GM12878 (cell line): Measurements from ENCODE around the gene SLC2A9. TPM values are rescaled to one million over a fixed set of nuclear protein-coding genes. Genes with fewer than 3 reads are reported as not detected.

Experiments used
- ATAC-seq: fragments of 200-7000 bp; cut with Tn5 transposase; 3 replicates; pipeline ENCODE4 v1.9.1; 2020; ENCODE audit warnings: mild to moderate bottlenecking, moderate library complexity
- BruUV-seq: library from RNA; stranded (reverse); fragments of 400-500 nt; replicated peaks from 2 replicates; lab custom pipeline; 2021; lab: Mats Ljungman, UMichigan
- CTCF ChIA-PET: fragments of 300-600 bp; sonication (Branson Sonifier 250); formaldehyde crosslinking; extraction: SDS; loops from one replicate; lab custom pipeline; 2021; ENCODE audit warnings: inconsistent platforms; lab: Yijun Ruan, JAX
- POLR2A ChIA-PET: fragments of 350-600 bp; formaldehyde crosslinking; extraction: SDS; loops from one replicate; lab custom pipeline; 2021; ENCODE audit warnings: inconsistent platforms; lab: Charles Lee
- RAD21 ChIA-PET: fragments of 300-600 bp; sonication (Branson Sonifier 250); formaldehyde crosslinking; loops from one replicate; lab custom pipeline; 2023; ENCODE audit warnings: antibody characterized with exemption; ENCODE audit not compliant: unreplicated experiment; lab: Charles Lee
- SMC1A ChIA-PET: fragments of 300-600 bp; sonication (Branson Sonifier 250); formaldehyde crosslinking; loops from one replicate; lab custom pipeline; 2023; ENCODE audit not compliant: unreplicated experiment, uncharacterized antibody; lab: Charles Lee
- DNase-seq: peaks from one replicate; pipeline ENCODE4 v3.0.0-alpha.2; 2011; ENCODE audit warnings: low read depth, low spot score
- FAIRE-seq: peaks from 3 replicates; lab custom pipeline; 2011; peaks lifted over from hg19 to GRCh38; lab: Jason Lieb, UNC
- H2AFZ ChIP-seq: 2 replicates; pipeline ENCODE4 v1.6.0; 2011; ENCODE audit warnings: low read depth, low read length, control low read depth; ENCODE audit not compliant: control insufficient read depth
- H3K27ac ChIP-seq: 2 replicates; pipeline ENCODE4 v1.5.1; 2011; ENCODE audit warnings: control low read depth; ENCODE audit not compliant: control insufficient read depth, insufficient read depth
- H3K27me3 ChIP-seq, 2 experiments: replicated peaks in 1 of 2; 2 replicates each; pipeline versions ENCODE4 v1.6.0 to v1.6.1; 2011; ENCODE audit warnings: low read length in 1 of 2; ENCODE audit not compliant: control insufficient read depth in 2 of 2, insufficient read depth in 2 of 2
- H3K36me3 ChIP-seq, 2 experiments: 2 replicates each; pipeline ENCODE4 v1.5.1; 2011; ENCODE audit warnings: low read length in 1 of 2; ENCODE audit not compliant: control insufficient read depth in 2 of 2, insufficient read depth in 2 of 2
- H3K4me1 ChIP-seq: 2 replicates; pipeline ENCODE4 v1.6.1; 2011; ENCODE audit warnings: mild to moderate bottlenecking, low read length, moderate library complexity, mixed read lengths; ENCODE audit not compliant: control insufficient read depth, insufficient read depth
- H3K4me2 ChIP-seq: 2 replicates; pipeline ENCODE4 v1.6.0; 2011; ENCODE audit warnings: control low read depth; ENCODE audit not compliant: control insufficient read depth, insufficient read depth
- H3K4me3 ChIP-seq: fragments of 200-600 bp; sonication (generic); 2 replicates; pipeline ENCODE4 v1.5.1; 2016
- H3K79me2 ChIP-seq: 2 replicates; pipeline ENCODE4 v1.6.0; 2011; ENCODE audit warnings: low read length; ENCODE audit not compliant: control insufficient read depth, insufficient read depth
- H3K9ac ChIP-seq: 2 replicates; pipeline ENCODE4 v1.8.0; 2011; ENCODE audit warnings: low read length, control low read depth, mixed read lengths; ENCODE audit not compliant: control insufficient read depth, insufficient read depth
- H3K9me3 ChIP-seq: replicated peaks from 3 replicates; pipeline ENCODE4 v1.5.1; 2011; ENCODE audit warnings: mild to moderate bottlenecking, low read length; ENCODE audit not compliant: control insufficient read depth, insufficient read depth
- H4K20me1 ChIP-seq: 2 replicates; pipeline ENCODE4 v1.6.0; 2011; ENCODE audit not compliant: control insufficient read depth, insufficient read depth
- ASH2L ChIP-seq: fragments of 300-600, 200-600 bp; sonication (generic); IDR thresholded peaks from 2 replicates; pipeline ENCODE4 v1.6.1; 2017; ENCODE audit warnings: low read depth, mild to moderate bottlenecking, borderline replicate concordance
- CBFB ChIP-seq: IDR thresholded peaks from 2 replicates; pipeline ENCODE4 v1.6.1; 2016; ENCODE audit warnings: antibody characterized with exemption, low read depth
- CBX5 ChIP-seq: sonication (generic); IDR thresholded peaks from 2 replicates; pipeline ENCODE4 v1.6.1; 2016; ENCODE audit warnings: low read depth, moderate library complexity, mild to moderate bottlenecking, inconsistent platforms
- CHD4 ChIP-seq: fragments of 200-600 bp; sonication (generic); IDR thresholded peaks from 2 replicates; pipeline ENCODE4 v1.6.1; 2016; ENCODE audit warnings: mild to moderate bottlenecking
- ESRRA ChIP-seq: IDR thresholded peaks from 2 replicates; pipeline ENCODE4 v1.6.1; 2012; ENCODE audit warnings: mild to moderate bottlenecking, low read length, improper control_type of control experiment
- IKZF2 ChIP-seq, 2 experiments: fragments of 450-650 bp; IDR thresholded peaks; 2 replicates each; pipeline ENCODE4 v1.6.1; 2017; ENCODE audit warnings: mild to moderate bottlenecking in 2 of 2, moderate library complexity in 2 of 2
- IRF4 ChIP-seq: IDR thresholded peaks from 2 replicates; pipeline ENCODE4 v1.6.1; 2011; ENCODE audit warnings: low read depth, low read length
- JUNB ChIP-seq: IDR thresholded peaks from 2 replicates; pipeline ENCODE4 v1.6.1; 2016; ENCODE audit warnings: antibody characterized with exemption, mild to moderate bottlenecking
- NFYB ChIP-seq: IDR thresholded peaks from 2 replicates; pipeline ENCODE4 v1.6.1; 2011; ENCODE audit warnings: low read depth, mild to moderate bottlenecking, low read length, improper control_type of control experiment, moderate library complexity; ENCODE audit not compliant: insufficient read depth
- PAX5 ChIP-seq: IDR thresholded peaks from 2 replicates; pipeline ENCODE4 v1.6.1; 2011; ENCODE audit warnings: low read depth, low read length, borderline replicate concordance
- POLR2AphosphoS2 ChIP-seq: IDR thresholded peaks from 2 replicates; pipeline ENCODE4 v1.6.1; 2011; ENCODE audit warnings: low read depth, mild to moderate bottlenecking, low read length, improper control_type of control experiment, moderate library complexity
- SMC3 ChIP-seq: IDR thresholded peaks from 2 replicates; pipeline ENCODE4 v1.6.1; 2011; ENCODE audit warnings: low read length, improper control_type of control experiment, borderline replicate concordance
- SREBF2 ChIP-seq: IDR thresholded peaks from 2 replicates; pipeline ENCODE4 v1.6.1; 2012; ENCODE audit warnings: mild to moderate bottlenecking, low read length
- STAT3 ChIP-seq: IDR thresholded peaks from 2 replicates; pipeline ENCODE4 v1.6.1; 2011; ENCODE audit warnings: low read depth, low read length, improper control_type of control experiment
- ZBED1 ChIP-seq: IDR thresholded peaks from 2 replicates; pipeline ENCODE4 v1.6.1; 2016; ENCODE audit warnings: borderline replicate concordance
- ZZZ3 ChIP-seq: IDR thresholded peaks from 2 replicates; pipeline ENCODE4 v1.6.1; 2011; ENCODE audit warnings: low read depth; ENCODE audit not compliant: control insufficient read depth, insufficient read length
- WGBS: methylation state at CpG from one replicate; pipeline ENCODE4 v1.1.6; 2016; ENCODE audit warnings: low lambda C conversion rate; ENCODE audit not compliant: insufficient replicate concordance, insufficient coverage; ENCODE audit errors: missing lambda C conversion rate; 5-methylcytosine and 5-hydroxymethylcytosine counted together
- in situ Hi-C: fragments of 300-500 bp; cut with MboI; formaldehyde crosslinking; loops from 9 replicates; pipeline ENCODE4 v1.14.3; 2018; ENCODE audit warnings: mixed read lengths
- intact Hi-C: fragments of 100-400 bp; cut with micrococcal nuclease; formaldehyde crosslinking; loops from one replicate; pipeline ENCODE4 v1.14.2; 2022; ENCODE audit not compliant: unreplicated experiment
- polyA plus RNA-seq, 11 experiments: library from polyadenylated mRNA; depleted of rRNA in 4 of 11; unstranded in 6 of 11; stranded (reverse) in 5 of 11; fragments of >200 nt; fragmentation: Nextera tagmentation in 4 of 11; fragmentation: Illumina TruSeq in 1 of 11; extraction: Ambion mirVana in 4 of 11; extraction: Trizol in 1 of 11; gene quantifications; 1 replicate in 1 of 11; 2 replicates in 10 of 11; pipeline versions ENCODE4 v1.2.1 to v1.2.3, GENCODE V29; 2011 to 2016; ENCODE audit warnings: inconsistent platforms in 2 of 11, missing spikeins in 2 of 11, low read depth in 1 of 11
- total RNA-seq, 4 experiments: library from RNA; depleted of rRNA in 3 of 4; stranded (reverse); fragments of >200 nt in 3 of 4; fragmentation: Illumina TruSeq in 1 of 4; extraction: Trizol in 1 of 4; gene quantifications; 2 replicates each; pipeline versions ENCODE4 v1.2.1 to v1.2.3, GENCODE V29; 2013 to 2021
- TF ChIP-seq, protein P1 (sequence below): fragments of 450-650 bp; IDR thresholded peaks from 2 replicates; pipeline ENCODE4 v1.6.1; 2018; ENCODE audit warnings: mild to moderate bottlenecking, low read depth, moderate library complexity; ENCODE audit not compliant: partially characterized antibody
- TF ChIP-seq, protein P2 (sequence below): fragments of 450-650 bp; IDR thresholded peaks from 2 replicates; pipeline ENCODE4 v1.6.1; 2017; ENCODE audit warnings: mild to moderate bottlenecking, low read depth, inconsistent platforms; ENCODE audit not compliant: poor library complexity, severe bottlenecking

Gene SLC2A9
- total and polyA plus RNA-seq, 10 of the 15 experiments (the other 5 are each of a cell fraction or from before 2014, with no cell fraction given) = 0.28 to 2.8 (median 1.2) TPM

DNA sequence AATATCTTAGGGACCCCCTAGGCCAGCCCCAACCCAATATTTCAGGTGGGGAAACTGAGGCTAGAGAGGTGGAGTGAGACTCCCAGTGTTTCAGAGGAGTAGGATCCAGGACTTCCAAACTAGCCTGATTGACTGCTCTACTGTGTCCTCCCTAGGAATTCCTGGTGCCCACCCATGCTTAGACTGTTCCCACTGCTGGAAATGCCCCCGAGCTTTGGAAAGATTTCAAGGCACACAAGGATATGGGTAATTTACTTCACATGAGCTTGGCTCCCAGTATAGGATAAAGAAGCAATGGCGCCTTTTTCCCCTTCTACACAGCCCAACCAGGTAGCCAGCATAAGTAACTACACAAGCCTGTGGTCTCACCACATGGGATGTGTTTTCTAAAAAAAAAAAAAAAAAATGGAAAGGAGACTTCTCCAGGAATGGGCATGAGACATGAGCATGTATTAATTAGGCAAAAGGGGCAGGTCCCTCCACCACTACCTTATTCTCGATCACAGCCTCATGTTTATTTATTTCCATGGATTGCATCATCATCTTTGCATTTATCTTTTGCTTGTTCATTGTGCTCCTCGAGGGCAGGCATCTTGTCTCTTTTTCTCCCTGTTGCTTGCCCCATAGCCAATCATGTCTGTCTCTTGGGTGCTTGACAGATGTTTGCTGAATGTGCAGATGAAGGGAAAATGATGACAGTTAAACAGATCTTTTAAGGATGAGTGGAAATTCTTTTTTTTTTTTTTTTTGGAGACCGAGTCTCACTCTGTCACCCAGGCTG, 173.1 kb downstream of the SLC2A9 start (continued):
- TF ChIP-seq POLR2AphosphoS2 = no peak
- TF ChIP-seq, protein P1, sequence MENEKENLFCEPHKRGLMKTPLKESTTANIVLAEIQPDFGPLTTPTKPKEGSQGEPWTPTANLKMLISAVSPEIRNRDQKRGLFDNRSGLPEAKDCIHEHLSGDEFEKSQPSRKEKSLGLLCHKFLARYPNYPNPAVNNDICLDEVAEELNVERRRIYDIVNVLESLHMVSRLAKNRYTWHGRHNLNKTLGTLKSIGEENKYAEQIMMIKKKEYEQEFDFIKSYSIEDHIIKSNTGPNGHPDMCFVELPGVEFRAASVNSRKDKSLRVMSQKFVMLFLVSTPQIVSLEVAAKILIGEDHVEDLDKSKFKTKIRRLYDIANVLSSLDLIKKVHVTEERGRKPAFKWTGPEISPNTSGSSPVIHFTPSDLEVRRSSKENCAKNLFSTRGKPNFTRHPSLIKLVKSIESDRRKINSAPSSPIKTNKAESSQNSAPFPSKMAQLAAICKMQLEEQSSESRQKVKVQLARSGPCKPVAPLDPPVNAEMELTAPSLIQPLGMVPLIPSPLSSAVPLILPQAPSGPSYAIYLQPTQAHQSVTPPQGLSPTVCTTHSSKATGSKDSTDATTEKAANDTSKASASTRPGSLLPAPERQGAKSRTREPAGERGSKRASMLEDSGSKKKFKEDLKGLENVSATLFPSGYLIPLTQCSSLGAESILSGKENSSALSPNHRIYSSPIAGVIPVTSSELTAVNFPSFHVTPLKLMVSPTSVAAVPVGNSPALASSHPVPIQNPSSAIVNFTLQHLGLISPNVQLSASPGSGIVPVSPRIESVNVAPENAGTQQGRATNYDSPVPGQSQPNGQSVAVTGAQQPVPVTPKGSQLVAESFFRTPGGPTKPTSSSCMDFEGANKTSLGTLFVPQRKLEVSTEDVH = no peak
- TF ChIP-seq, all 136 proteins: peak for 0

DNA sequence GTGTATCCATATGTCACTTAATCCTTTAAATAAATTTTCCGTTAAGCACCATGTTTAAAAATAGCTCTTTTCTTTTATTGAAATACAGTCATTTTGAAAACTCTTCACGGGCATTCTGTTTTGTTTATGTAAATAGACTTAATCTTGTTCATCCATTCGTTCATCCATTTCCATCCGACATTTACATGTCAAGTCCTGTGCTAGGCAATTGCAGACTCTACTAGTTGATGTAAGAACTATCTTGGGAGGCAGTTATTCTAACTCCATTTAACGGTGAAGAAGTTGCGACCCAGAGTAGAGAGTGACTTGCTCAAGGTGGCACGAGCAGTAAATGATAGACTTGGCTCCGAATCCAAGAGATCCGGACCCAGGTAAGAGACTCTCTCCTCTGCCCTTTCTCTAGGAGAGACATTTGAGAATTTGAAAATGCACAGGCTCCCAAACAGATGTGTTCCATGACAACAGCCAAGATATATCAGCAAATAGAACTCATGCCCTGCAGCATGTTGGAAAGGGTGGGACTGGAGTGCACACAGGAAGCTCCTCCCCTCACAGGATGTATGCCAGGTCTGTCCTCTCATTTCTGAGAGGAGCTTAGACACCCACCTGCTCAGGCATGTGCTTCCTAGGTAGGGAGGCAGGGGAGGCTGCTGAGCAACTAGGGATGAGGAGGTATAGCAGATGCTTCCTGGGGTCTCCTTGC, 175.4 kb downstream of the SLC2A9 start:
- Histone ChIP-seq H3K4me2 (no peak overlapping the region), H3K79me2 (no peaks in the 10 kb centered on the region), H3K27me3 (no peaks in the 10 kb centered on the region), H4K20me1 (no peaks in the 10 kb centered on the region), H3K27ac (no peak overlapping the region), H3K4me1 (no peaks in the 10 kb centered on the region; the same call in 1 of the 2 replicates), H3K9me3 (peaks cover 2% of the 10 kb centered on the region; the same call in 1 of the 3 replicates), H2AFZ (no peak overlapping the region), H3K36me3 (no peaks in the 10 kb centered on the region), H3K9ac (no peak overlapping the region), H3K4me3 (no peak overlapping the region)
- ATAC-seq = no peak
- CTCF ChIA-PET = interaction anchor here (0.7 to 1.3 kb wide), 3 partner anchors 12 to 170 kb away, joined by 3 read pairs; no protein-coding TSS in a partner anchor
- intact Hi-C loops (no loop called here), in situ Hi-C loops (no loop called here)
- DNase-seq = no peak
- WGBS = 51% methylated on average over 9 of the region's 9 CpGs
- SMC1A ChIA-PET = interaction anchor here (0.6 to 1.8 kb wide), 2 partner anchors 18 to 169 kb away, joined by 3 to 5 read pairs; no protein-coding TSS in a partner anchor
- no TSS peak for BruUV-seq
- TF ChIP-seq ASH2L = no peak
- TF ChIP-seq ZBED1 = no peak
- no peak for TF ChIP-seq SREBF2
- TF ChIP-seq, protein P2, sequence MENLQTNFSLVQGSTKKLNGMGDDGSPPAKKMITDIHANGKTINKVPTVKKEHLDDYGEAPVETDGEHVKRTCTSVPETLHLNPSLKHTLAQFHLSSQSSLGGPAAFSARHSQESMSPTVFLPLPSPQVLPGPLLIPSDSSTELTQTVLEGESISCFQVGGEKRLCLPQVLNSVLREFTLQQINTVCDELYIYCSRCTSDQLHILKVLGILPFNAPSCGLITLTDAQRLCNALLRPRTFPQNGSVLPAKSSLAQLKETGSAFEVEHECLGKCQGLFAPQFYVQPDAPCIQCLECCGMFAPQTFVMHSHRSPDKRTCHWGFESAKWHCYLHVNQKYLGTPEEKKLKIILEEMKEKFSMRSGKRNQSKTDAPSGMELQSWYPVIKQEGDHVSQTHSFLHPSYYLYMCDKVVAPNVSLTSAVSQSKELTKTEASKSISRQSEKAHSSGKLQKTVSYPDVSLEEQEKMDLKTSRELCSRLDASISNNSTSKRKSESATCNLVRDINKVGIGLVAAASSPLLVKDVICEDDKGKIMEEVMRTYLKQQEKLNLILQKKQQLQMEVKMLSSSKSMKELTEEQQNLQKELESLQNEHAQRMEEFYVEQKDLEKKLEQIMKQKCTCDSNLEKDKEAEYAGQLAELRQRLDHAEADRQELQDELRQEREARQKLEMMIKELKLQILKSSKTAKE = no peak
- TF ChIP-seq ESRRA = no peak
- TF ChIP-seq IKZF2 (IDR thresholded peaks at IDR 0.05) = no peak
- no peak for TF ChIP-seq SMC3
- no peak for TF ChIP-seq NFYB
- TF ChIP-seq JUNB = no peak
- TF ChIP-seq STAT3 = no peak
- TF ChIP-seq IRF4 = no peak
- no peak for TF ChIP-seq CBX5
- no peak for TF ChIP-seq PAX5
- TF ChIP-seq CBFB = no peak
- no peak for TF ChIP-seq CHD4
- TF ChIP-seq ZZZ3 = no peak
- POLR2A ChIA-PET = no interaction called here
- RAD21 ChIA-PET = no interaction called here
- no peak for FAIRE-seq
